WTC11 (cell line): Measurements from ENCODE around the gene LAMTOR4.

ENCODE experiments used
- ATF6 ChIP-seq: sonication (generic); formaldehyde crosslinking; IDR thresholded peaks from 2 replicates; pipeline ENCODE4 v1.8.1; 2023; ENCODE audit warnings: mild to moderate bottlenecking, missing genetic modification reagents
- CTCF ChIP-seq: fragments of 200-600 bp; IDR thresholded peaks from 2 replicates; pipeline ENCODE4 v1.8.0; 2022; ENCODE audit warnings: antibody characterized with exemption

GRCh38 chr7:100200693-100201092 lies 52.0 kb downstream of the LAMTOR4 start:
- no peak for TF ChIP-seq ATF6 (CRISPR knock-in tag)
- TF ChIP-seq CTCF: no peak
